ENCODE data around the gene LARP1.
"Not testable (repeated sequence)": the region's sequence is repeated elsewhere in the genome, so short reads cannot be mapped to it uniquely, and the experiment has no call there.

The LARP1 gene

DNA sequence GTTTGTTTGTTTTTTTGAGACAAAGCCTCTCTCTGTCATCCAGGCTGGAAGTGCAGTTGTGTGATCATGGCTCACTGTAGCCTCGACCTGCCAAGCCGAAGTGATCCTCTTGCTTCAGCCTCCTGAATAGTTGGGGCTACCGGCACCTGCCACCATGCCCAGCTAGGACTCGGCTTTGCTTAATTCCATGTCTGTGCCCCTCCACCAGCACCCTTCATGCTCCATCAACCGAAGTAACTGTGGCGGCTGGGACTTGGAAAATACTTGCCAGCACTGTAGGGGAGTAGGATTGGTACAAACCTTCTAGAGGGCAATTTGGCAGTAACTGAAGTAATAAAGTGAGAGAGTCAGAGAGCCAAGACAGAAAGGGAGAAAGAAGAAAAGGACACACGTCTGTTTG lies 76.3 kb downstream of the LARP1 start:
- DNase-seq = no peak

DNA sequence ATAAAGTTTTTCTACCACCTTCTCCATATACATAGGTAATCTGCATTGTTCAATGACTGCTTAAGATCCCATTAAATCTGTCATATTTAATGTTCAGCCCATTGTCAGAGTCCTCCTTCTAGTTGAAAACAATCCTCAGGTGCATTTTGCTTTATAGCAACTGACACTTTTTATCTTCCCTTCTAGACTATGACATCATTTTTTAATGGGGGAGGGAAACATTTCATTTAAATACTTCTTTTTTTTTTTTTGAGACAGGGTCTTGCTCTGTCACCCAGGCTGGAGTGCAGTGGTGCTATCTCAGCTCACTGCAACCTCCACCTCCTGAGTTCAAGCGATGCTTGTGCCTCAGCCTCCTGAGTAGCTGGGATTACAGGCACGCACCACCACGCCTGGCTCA lies 77.6 kb downstream of the LARP1 start:
- not testable (repeated sequence) for DNase-seq

GRCh38 chr5:154834053-154834452 lies 78.9 kb downstream of the LARP1 start:
- DNase-seq = peak; percentile 7

GRCh38 chr5:154835701-154836052 lies 80.5 kb downstream of the LARP1 start:
- DNase-seq = not testable (repeated sequence)

DNA sequence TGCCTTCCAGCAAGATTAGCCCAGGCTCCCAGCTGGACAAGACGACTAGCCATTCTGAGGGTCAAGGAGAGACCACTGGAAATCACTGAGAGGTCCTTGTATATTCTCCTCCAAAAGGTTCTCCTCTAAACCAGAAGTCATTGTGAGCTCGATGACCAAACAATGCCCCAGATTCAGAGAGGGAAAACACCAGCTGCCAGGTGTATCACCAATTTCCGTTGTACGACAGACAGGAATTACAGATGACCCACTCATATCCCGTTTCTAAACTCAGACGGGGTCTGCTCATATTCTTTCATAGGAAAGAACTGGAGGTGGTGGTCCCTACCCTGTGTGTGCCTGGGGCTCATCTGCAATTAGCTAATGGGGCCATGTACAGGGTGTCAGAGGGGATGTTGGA lies 81.0 kb downstream of the LARP1 start:
- DNase-seq = peak; percentile 12

DNA sequence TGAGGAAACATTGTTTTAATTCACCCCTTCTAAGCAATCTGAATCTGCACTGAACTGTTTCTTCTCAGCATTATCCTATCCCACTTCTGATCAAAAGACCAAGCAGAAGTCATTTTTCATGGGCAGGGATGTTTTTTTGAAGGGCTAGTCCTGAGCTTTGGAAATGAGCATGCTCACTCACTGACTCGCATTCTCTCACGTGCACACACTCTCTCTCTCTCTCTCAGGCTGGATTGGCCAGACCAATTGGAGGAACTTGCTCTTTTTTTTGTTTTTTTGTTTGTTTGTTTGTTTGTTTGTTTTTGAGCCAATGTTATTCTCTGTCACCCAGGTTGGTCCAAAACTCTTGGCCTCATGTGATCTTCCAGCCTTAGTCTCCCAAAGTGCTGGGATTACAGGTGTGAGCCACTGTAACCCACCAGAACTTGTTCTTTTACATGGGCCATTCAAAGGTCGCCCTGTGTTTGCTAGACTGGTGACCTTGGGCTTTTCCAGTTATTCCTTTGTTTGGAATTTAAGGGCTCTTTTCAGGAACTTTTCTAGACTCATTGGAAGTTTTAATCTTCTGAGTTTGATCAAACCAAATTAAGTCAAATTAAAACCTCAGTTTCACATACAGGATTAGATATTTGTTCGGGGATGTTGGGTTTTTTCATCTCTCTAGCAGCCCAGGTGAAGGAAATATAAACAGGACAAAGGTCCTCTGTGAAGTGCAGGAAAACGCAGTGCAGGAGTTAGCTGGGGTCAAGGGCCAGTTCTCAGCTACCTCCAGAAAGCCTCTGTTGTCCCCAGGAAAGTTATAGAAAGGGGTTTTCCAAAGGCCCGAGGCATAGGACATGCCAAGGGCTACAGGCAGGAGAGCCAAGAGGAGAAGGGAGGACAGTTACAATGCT lies 82.1 kb downstream of the LARP1 start:
- no peak for DNase-seq

- DNase-seq = no peak
Measured at GRCh38 chr5:154840435-154841272, 85.5 kb downstream of the LARP1 start.

- DNase-seq = no peak
Measured at GRCh38 chr5:154841273-154841661, 86.1 kb downstream of the LARP1 start.

GRCh38 chr5:154842689-154843530 lies 87.7 kb downstream of the LARP1 start:
- no peak for DNase-seq

GRCh38 chr5:154844809-154845208 lies 89.6 kb downstream of the LARP1 start:
- DNase-seq = no peak

DNA sequence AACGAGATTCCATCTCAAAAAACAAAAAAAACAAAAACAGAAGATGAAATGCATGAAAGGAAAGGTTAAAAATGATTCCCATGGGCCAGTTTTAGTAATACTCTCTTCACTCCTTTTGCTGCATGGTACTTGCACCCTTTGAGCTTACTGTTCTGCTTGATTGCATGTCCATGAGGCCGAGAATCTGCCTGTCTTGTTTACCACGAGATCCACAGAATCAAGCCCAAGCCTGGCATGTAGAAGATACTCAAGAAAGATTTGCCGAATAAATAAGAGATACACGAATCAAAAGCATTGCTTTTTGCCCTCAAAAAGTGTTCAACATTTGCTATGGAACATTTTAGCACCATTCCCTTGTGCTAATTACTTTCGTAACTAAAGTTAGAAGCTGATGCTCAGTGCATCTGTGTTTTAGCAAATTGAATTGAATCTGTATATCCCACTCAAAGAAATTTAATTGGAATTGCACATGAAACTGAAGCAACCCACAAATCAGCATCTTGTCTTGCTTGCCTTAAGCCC lies 94.1 kb downstream of the LARP1 start:
- no peak for DNase-seq

GRCh38 chr5:154849791-154850201 lies 94.6 kb downstream of the LARP1 start:
- no peak for DNase-seq

DNA sequence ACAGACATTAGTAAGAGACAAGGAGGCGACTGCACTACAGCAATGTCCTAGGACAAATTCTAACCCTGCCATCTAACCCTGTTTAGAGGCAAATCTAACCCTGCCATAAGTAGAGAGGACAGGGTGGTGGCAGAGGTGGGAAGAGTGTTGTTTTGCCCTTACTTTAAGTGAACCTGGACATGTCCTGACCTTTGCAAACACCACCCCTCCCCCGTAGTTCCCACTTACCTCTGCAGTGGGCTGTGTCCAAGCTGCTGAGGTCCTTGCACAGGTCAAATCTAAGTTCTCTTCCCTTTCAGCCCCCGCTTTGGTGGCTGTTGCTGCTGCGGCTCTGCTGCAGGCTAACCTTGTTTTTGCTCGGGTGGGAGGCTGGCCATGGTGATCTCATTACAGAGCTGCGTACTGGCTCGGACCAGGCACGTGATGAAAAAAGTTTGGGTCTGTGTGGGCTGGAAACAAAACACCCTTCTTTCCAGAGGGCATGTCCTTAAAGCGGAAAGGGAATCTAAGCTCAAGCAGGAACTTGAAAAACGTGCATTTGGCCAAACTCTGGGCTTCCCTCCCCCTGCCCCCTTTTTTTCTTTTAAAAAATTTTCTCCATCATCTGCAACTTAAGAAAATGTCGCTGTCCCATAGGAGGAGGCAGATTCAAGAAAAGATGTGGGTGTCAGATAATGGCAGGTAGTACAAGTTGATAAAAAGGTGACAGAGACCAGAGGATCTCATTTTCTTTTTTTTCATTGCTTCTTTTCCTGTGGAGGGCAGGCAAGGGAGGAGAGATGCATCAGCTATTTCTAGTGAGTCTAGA lies 95.3 kb downstream of the LARP1 start, which contains the start of gene FAXDC2:
Gene FAXDC2, minus strand, starts transcription at position 349 of the 808 bp plus-strand sequence. CDS start 12,425 bp downstream, outside the sequence.
- DNase-seq = no peak

DNA sequence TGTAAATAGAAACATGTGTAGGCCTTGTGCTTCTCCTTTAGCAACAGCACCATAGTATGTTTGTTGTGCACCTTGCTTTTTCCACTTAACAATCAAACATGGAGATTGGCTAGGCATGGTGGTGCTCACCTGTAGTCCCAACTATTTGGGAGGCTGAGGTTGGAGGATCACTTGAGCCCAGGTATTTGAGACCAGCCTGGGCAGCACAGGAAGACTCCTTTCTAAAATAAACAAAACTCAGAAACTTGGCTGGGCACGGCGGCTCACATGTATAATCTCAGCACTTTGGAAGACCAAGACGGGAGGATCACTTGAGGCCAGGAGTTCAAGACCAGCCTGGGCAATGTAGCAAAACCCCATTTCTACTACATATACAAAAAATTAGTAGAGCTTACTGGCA lies 96.2 kb downstream of the LARP1 start:
- DNase-seq = no peak

DNA sequence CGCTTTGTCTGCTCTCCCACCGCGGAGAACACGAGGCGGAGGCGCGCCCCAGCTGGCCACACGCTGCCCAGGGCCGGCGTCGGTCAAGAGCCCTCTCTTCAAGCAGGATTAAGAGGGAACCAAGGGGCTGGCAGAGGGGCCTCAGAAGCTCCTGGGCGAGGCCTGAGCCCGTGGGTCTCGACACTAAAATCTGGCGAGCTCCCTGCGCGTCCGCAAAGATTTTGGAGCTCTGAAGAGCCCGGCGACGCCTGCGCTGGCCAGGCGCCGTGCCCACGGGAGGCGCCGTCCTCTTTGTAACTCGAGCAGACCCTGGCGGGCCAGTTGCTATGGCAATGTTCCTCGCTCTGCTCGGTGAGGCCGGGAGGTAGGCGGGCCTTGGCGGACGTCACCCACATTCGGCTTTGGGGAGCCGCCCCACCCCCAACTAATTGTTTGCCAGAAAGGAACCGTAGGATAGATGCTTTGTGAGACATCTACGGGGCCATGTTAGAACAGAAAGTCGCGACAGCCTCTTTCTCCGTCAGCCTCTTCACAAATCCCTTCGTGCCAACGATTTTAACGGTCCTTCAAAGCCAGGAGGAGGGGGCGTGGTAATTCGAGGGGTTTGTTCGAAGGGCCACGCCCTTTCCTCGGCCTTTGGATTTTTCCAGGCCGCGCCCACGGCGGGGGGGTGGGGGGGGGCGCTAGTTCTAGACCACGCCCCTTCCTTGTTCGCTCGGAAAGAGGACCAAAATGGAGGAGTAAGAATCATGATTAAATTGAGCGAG lies 102.5 kb downstream of the LARP1 start:
- DNase-seq = peak; percentile 91

- peak; percentile 92 for DNase-seq
Measured at GRCh38 chr5:154858297-154858971, 103.3 kb downstream of the LARP1 start, which contains the start of gene CNOT8. Gene CNOT8, plus strand, starts transcription at chr5:154858627. Its CDS starts 4,652 bp downstream, at chr5:154863279.

DNA sequence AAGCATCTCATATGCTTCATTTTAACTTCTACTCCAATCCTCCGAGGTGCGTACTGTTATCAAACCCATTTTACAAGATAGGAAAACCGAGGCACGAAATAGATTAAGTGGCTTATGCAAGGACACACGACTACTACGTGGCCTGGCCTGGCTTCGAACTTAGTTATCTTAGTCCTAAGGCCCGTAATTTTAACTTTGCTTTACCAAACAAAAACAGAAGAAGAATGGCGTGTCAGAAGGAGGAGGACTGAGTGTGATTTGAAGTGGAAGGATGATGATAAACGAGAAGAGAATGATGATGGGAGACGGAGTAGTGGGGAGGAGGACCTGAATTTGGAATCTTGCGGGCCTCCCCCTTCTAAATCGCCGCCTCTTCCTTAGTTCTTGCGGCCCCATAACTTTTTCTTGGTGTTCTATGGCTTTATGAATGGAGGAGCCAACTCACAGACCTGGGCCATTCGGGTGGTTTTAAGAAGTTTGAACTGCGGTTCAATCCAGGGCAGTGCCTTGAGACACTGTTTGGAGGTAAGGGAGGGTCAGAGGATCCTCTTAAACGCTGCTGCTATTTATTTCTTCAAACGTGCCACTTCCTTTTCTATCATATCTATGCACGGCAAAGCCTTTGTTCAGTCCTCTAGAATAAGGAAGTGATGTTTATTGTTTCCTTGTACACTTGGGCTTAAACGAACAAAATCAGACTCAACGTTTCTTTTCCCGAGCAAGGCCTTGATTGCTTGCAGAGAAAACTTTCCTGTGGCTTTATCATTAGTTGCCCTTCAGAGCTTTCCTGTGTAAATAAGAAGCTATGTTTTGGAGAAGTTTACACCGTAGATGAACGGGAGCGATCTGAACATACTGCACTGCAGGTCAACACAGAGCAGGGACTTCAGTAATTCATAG lies 104.0 kb downstream of the LARP1 start:
- DNase-seq = no peak

- DNase-seq = no peak
Measured at GRCh38 chr5:154860123-154860522, 104.9 kb downstream of the LARP1 start.

- no peak for DNase-seq
Measured at GRCh38 chr5:154860765-154861164, 105.6 kb downstream of the LARP1 start.

All from SHP77 treated with DMSO at 0.1 percent for 48 hours (cell line).